Left lobe of liver (tissue), 2 donors: Measurements from ENCODE around the gene KCNG2. TPM values are rescaled to one million over a fixed set of nuclear protein-coding genes. Genes with fewer than 3 reads are reported as not detected.

ENCODE experiments used
- ATAC-seq: fragments of 200-7000 bp; cut with Tn5 transposase; one replicate; pipeline ENCODE4 v1.9.1; 2020; ENCODE audit warnings: mild to moderate bottlenecking, moderate library complexity
- DNase-seq: peaks from one replicate; pipeline ENCODE4 v3.0.0-alpha.2; 2020; ENCODE audit warnings: low spot score
- total RNA-seq: library from RNA; stranded (reverse); gene quantifications from one replicate; pipeline ENCODE4 v1.2.1, GENCODE V29; 2021
- donor health status: DM: no; HTN: no; CAD: no; lungs with moderate emphysema.
- donor health status: DM: no; HTN: yes; CAD: no.

Gene KCNG2
- total RNA-seq, 1 donor from 2014 or later, result not detected

- DNase-seq (no peak), ATAC-seq (no peak)
These were observed 31.4 kb upstream of the KCNG2 start for GRCh38 chr18:79766308-79766707.

DNA sequence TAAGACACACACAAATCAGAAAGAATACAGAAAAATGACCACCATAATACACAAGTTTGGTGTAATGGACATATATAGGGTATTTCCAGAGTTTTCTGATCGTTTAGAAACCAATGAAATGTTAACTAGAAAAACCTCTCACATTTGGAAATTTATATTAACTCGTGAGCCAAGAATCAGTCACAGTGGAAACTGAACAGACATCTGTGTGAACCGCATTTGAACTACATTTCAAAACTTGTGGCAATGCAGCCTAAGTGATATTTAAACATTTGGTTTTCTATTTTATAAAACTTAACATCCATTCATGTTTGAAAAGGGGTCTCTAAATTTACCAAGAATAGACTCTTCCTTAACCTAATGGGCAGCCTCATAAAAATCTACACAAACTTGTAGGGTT is 29.0 kb upstream of the KCNG2 start:
- no peak for ATAC-seq
- DNase-seq, result no peak

DNA sequence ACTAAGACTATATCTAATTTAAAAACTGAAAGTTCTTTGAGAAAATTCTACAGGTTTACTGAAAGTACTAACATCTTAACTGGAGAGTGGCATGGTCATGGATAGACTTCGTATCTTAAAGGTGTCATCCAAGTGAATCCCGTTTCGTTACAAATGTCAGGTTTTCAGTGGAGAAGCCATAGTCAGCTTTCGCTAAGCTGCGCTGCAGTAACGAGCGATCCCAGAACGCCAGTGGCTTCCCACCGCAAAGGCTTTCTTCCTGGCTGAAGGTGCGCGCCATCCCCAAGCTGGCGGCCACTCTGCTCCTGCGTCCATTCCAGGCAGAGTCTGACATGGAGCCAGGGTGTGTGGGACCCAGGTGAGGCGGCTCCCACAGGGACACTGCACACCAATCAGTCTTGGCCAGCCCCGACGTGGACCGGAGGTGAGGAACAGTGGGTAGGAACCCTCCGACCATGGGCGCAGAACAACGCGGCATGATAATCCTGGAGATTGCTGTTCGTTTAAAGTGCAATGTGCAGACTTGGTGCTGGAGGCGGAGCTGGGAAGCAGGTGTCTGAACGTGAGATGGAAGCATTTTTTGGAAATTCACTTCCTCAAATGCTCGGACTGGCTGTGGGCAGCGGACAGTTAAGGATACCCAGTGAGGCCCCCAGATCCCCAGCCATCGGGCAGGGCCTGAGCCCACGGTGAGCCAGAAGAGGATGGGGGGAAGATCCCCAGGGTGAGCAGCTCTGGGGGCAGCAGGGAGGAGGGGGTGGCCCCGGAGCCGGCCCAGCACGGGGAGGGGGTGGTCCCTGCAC is 27.8 kb upstream of the KCNG2 start:
- no peak for DNase-seq
- no peak for ATAC-seq

DNA sequence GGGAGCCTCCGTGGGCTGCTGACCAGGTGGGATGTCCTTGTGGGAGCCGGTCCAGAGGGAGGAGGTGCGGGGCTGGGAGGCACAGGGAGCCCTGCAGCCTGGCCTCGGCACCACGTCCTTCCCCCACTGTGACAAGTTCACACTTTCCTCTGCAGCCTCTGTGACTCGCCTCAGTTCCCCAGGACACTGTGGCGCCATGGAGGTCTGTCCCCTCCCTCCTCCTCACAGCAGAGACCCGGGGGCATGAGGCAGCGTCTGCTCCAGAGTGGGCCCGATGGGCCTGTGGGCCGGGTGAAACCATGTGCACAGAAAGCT is 27.3 kb upstream of the KCNG2 start:
- ATAC-seq (no peak), DNase-seq (no peak)

- no peak for DNase-seq
- ATAC-seq, result no peak
These were observed 26.9 kb upstream of the KCNG2 start for GRCh38 chr18:79770826-79771225.

GRCh38 chr18:79771446-79772107 is 26.2 kb upstream of the KCNG2 start:
- ATAC-seq (no peak), DNase-seq (no peak)

DNA sequence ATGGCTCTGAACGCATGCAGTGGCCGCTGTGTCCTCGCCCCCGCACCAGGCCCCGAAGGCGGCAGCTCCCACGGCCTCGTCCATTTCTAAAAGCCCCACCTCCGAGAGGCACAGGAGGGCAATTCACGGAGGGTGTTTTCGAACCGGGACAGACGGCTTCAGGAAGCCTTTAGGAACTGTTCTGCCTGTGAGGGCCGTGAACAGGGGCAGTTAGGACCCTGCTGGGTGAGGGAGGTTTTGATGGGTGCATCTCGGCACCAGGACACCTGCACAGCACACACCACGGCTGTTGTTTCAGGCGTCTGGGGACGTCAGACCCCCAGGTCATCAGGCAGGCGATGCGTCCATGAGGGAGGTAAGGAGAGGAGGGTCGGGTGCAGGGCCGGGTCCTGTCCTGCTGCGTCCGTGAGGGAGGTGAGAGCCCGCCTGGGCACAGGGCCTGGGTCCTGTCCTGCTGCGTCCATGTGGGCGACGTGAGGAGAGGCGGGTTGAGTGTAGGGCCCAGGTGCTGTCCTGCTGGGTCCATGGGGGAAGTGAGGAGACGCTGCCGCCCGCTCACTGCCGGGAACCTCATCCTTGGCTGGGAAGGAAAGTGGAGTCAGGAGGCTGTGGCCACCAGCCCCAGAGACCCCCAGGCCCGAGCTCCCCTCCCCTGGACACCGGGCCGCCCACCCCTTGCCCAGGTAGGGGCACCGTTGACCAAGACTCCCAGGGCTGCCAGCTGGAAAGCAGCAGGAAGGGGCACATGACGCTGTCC is 25.5 kb upstream of the KCNG2 start:
- no peak for DNase-seq
- ATAC-seq, result no peak

GRCh38 chr18:79772865-79773696 is 24.7 kb upstream of the KCNG2 start:
- DNase-seq (peak; percentile 18), ATAC-seq (no peak)

DNA sequence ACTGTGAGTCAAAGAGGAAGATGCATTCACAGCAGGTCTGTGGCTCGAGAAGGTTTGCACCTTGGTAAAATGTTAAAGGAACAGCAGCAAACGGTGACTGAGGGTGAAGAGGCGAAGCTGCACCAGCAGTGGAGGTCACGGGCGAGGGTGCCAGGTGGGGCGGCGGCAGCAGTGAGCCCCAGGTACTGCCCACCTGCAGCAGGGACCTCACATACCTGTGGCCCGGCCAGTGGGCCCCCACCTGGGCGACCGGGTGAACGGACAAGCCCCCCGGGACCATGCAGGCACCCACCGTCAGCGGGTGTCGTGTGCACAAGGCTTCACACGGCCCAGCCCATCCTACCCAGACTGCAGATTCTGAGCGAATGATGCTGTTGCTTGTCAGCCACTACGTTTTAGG is 23.6 kb upstream of the KCNG2 start:
- no peak for ATAC-seq
- peak; percentile 22 for DNase-seq

GRCh38 chr18:79775441-79776221 is 22.1 kb upstream of the KCNG2 start:
- peak; percentile 35 for DNase-seq
- ATAC-seq, result no peak

- DNase-seq (no peak), ATAC-seq (no peak)
These were observed 21.1 kb upstream of the KCNG2 start for GRCh38 chr18:79776674-79777073.

GRCh38 chr18:79778291-79778791 is 19.4 kb upstream of the KCNG2 start:
- no peak for ATAC-seq
- DNase-seq, result peak; percentile 31

DNA sequence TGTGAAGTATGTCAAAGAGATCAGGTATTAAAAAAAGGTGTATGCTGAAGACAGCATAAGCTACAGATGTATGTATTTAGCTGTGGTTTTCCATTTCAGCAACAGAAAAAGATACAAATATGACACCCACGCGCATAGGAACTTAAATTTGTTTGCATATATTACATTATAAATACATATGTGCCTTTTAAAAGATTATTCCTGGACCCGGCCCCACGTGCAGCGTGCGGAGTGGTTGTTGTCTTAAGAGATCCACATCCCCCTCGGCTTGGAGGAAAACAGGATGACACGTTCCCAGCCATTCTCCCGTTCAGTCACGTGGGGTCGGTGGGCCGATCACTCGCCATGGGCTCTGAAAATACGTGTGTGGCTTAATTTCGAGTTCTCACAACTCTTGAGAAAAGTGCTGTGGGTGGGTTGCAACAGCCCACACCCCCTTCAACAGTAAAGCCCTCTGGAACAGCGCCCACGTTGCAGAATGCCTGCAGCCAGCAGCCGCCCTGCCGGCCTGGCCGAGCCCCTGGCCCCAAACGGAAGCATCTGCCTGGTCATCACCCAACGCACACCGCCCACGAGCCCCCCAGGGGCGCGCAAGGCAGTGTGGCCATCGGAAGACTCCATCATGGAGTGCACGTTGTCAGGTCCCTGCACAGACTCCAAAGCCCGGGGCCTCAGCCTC is 18.6 kb upstream of the KCNG2 start:
- ATAC-seq (no peak), DNase-seq (no peak)

DNA sequence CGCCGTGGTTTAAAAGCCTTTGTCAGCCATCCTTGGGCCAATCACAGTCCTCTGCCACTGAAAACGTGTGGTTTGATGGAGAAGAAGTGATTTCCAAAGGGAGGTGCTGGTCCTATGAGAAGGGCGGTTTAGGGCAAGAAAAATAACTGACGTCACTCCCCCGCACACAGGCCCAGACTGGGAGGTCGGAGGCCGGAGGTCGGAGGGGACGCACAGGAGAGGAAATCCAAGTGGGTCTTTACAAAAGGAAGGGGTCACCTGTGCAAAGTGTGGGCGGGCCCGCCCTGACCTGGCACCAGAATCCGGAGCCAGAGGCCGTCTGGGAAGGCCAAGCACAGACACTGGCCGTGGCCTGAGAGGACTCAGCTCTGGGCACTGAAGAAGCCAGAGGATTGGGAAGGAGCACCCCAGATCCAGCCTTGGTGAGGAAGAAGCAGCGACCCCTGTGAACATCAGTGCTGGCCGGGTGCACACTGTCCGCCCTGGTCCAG is 18.0 kb upstream of the KCNG2 start:
- ATAC-seq, result no peak

DNA sequence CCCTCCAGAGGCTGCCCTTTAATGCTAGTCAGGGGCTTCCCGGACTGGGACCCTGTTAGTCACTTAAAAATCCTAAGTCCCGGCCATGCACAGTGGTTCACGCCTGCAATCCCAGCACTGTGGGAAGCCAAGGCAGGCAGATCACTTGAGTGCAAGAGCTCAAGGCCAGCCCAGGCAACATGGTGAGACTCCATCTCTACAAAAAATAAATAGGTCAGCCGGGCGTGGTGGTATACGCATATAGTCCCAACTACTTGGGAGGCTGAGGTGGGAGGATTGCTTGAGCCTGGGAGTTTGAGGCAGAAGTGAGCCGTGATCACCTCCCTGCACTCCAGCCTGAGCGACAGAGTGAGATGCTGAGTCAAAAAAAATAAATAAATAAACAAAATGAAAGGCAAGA is 17.2 kb upstream of the KCNG2 start:
- ATAC-seq (no peak), DNase-seq (no peak)

More for the DNA sequence above, 18.0 kb upstream of the KCNG2 start:
- no peak for DNase-seq

GRCh38 chr18:79781331-79781941 is 16.3 kb upstream of the KCNG2 start:
- DNase-seq (no peak), ATAC-seq (peak; percentile 18)

- ATAC-seq, result no peak
- DNase-seq, result no peak
These were observed 15.0 kb upstream of the KCNG2 start for GRCh38 chr18:79782566-79783308.
